ENCODE results near the gene SLC26A1. TPM values are rescaled to one million over a fixed set of nuclear protein-coding genes. Genes with fewer than 3 reads are reported as not detected.

Gene SLC26A1
- total RNA-seq, 1 donor from 2014 or later, result 2.9 TPM

- Histone ChIP-seq H3K4me3 (no peak overlapping the region), H3K9me3 (no peaks in the 10 kb centered on the region), H3K4me1 (no peaks in the 10 kb centered on the region), H3K36me3 (peaks cover 0 to 23% of the 10 kb centered on the region in 2 donors), H3K27me3 (no peaks in the 10 kb centered on the region), H3K27ac (no peak overlapping the region)
- intact Hi-C loops (cut with DNase I), result no loop called here
- no peak for DNase-seq (ENCODE audit: extremely low spot score in 2 of 2)
- TF ChIP-seq POLR2A (IDR thresholded peaks at IDR 0.05), result no peak
- TF ChIP-seq CTCF (IDR thresholded peaks at IDR 0.05), result no peak
- no peak for TF ChIP-seq POLR2AphosphoS5 (IDR thresholded peaks at IDR 0.05; ENCODE audit: insufficient read depth in 1 of 2, low read depth in 1 of 2)
Observed at GRCh38 chr4:955161-955921, 37.9 kb downstream of the SLC26A1 start.

DNA sequence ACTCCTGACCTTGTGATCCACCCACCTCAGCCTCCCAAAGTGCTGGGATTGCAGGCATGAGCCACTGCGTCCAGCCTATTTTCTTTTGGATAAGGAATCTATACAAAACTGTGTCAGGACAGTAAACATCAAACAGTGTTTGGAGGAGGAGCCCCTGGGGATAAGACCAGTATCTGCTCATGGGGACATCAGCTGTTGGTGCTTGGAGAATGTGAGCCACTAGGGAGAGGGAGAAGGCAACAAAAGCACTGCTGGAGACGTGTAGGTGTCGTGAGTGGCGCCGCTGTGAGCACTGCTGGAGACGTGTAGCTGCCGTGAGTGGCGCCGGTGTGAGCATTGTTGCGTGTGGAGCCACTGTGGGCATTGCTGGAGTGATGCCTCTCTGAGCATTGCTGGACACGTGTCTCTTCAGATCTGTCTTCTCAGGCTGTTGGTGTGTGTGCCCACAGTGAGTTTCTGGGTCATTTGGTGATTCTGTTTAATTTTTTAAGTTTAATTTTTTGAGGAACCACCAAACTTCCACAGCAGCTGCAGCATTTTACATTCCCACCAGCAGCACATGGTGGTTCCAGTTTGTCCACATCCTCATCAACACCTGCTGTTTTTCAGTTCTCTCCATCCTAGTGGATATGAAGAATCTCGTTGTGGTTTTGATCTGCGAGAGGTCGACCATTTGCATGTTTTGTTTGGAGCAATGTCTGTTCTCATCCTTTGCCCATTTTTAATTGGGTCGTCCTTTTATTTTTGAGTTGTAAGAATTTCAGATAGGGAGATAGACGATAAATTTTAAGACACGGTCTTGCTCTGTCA lies 38.8 kb downstream of the SLC26A1 start:
- H3K27ac ChIP-seq, result no peak overlapping the region
- H3K9me3 ChIP-seq, result no peaks in the 10 kb centered on the region
- intact Hi-C loops (cut with DNase I), result no loop called here
- peaks cover 0 to 23% of the 10 kb centered on the region in 2 donors for H3K36me3 ChIP-seq
- TF ChIP-seq POLR2A (IDR thresholded peaks at IDR 0.05), result no peak
- no peak for TF ChIP-seq CTCF (IDR thresholded peaks at IDR 0.05)
- TF ChIP-seq POLR2AphosphoS5 (IDR thresholded peaks at IDR 0.05; ENCODE audit: insufficient read depth in 1 of 2, low read depth in 1 of 2), result no peak
- no peak for DNase-seq (ENCODE audit: extremely low spot score in 2 of 2)
- no peaks in the 10 kb centered on the region for H3K27me3 ChIP-seq
- H3K4me3 ChIP-seq, result no peak overlapping the region
- no peaks in the 10 kb centered on the region for H3K4me1 ChIP-seq

- DNase-seq (ENCODE audit: extremely low spot score in 2 of 2), result no peak
- no peaks in the 10 kb centered on the region for H3K9me3 ChIP-seq
- no peak overlapping the region for H3K4me3 ChIP-seq
- peaks cover 0 to 23% of the 10 kb centered on the region in 2 donors for H3K36me3 ChIP-seq
- H3K27me3 ChIP-seq, result no peaks in the 10 kb centered on the region
- TF ChIP-seq POLR2A (IDR thresholded peaks at IDR 0.05) (no peak), POLR2AphosphoS5 (IDR thresholded peaks at IDR 0.05; ENCODE audit: insufficient read depth in 1 of 2, low read depth in 1 of 2) (no peak), CTCF (IDR thresholded peaks at IDR 0.05) (no peak)
- no peaks in the 10 kb centered on the region for H3K4me1 ChIP-seq
- intact Hi-C loops (cut with DNase I), result no loop called here
- no peak overlapping the region for H3K27ac ChIP-seq
Observed at GRCh38 chr4:953574-953915, 39.7 kb downstream of the SLC26A1 start.

- DNase-seq (ENCODE audit: extremely low spot score in 2 of 2), result no peak
- Histone ChIP-seq H3K4me1 (no peaks in the 10 kb centered on the region), H3K27me3 (no peaks in the 10 kb centered on the region), H3K36me3 (peaks cover 0 to 20% of the 10 kb centered on the region in 2 donors), H3K4me3 (no peak overlapping the region), H3K9me3 (no peaks in the 10 kb centered on the region), H3K27ac (no peak overlapping the region)
- intact Hi-C loops (cut with DNase I), result no loop called here
- TF ChIP-seq POLR2AphosphoS5 (IDR thresholded peaks at IDR 0.05; ENCODE audit: insufficient read depth in 1 of 2, low read depth in 1 of 2) (no peak), POLR2A (IDR thresholded peaks at IDR 0.05) (no peak), CTCF (IDR thresholded peaks at IDR 0.05) (no peak)
Observed at GRCh38 chr4:952881-953573, 40.2 kb downstream of the SLC26A1 start.
